HG02884 (cell line): Measurements from ENCODE around the gene PLCB1.

Experiments used
- ATAC-seq: cut with Tn5 transposase; IDR thresholded peaks from one replicate; pipeline ENCODE4 v1.9.1; 2021; ENCODE audit warnings: mild to moderate bottlenecking, moderate library complexity; ENCODE audit not compliant: unreplicated experiment

The PLCB1 gene

GRCh38 chr20:8903655-8904605, 771.9 kb downstream of the PLCB1 start:
- no peak for ATAC-seq

GRCh38 chr20:8909596-8909995, 777.5 kb downstream of the PLCB1 start:
- ATAC-seq: no peak

DNA sequence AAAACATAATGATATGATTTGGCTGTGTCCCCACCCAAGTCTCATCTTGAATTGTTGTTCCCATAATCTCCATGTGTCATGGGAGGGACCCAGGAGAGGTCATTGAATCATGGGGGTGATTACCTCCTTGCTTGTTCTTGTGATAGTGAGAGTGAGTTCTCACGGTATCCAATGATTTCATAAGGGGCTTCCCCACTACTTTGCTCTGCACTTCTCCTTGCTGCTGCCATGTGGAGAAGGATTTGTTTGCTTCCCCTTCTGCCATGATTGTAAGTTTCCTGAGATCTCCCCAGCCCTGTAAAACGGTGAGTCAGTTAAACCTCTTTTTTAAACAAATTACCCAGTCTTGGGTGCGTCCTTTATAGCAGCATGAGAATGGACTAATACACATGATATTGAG, 780.0 kb downstream of the PLCB1 start:
- ATAC-seq: no peak

GRCh38 chr20:8912731-8913130, 780.7 kb downstream of the PLCB1 start:
- no peak for ATAC-seq

- no peak for ATAC-seq
Measured at GRCh38 chr20:8913456-8913855, 781.4 kb downstream of the PLCB1 start.

- ATAC-seq: no peak
Measured at GRCh38 chr20:8914421-8914820, 782.4 kb downstream of the PLCB1 start.

GRCh38 chr20:8917084-8917483, 785.0 kb downstream of the PLCB1 start:
- ATAC-seq: no peak

DNA sequence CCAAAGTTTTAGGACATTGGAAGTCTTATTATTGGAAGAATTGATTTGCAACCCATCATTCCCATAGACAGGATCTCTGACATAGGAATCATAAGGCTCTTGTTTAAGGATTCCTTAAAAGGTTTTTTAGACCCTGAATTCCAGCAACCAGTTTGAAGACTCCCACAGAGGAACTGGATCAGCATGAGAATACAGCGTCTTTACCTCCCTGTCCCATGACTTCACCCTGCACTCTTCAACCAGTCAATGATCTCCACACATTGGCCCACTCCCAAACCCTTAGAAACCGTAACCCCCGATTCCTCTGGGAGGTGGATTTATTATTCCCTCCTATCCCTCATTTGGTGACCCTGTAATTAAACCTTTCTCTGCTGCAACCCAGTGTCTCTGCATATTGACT, 786.1 kb downstream of the PLCB1 start:
- ATAC-seq: no peak

GRCh38 chr20:8924539-8924938, 792.5 kb downstream of the PLCB1 start:
- no peak for ATAC-seq

- no peak for ATAC-seq
Measured at GRCh38 chr20:8930726-8931125, 798.7 kb downstream of the PLCB1 start.

DNA sequence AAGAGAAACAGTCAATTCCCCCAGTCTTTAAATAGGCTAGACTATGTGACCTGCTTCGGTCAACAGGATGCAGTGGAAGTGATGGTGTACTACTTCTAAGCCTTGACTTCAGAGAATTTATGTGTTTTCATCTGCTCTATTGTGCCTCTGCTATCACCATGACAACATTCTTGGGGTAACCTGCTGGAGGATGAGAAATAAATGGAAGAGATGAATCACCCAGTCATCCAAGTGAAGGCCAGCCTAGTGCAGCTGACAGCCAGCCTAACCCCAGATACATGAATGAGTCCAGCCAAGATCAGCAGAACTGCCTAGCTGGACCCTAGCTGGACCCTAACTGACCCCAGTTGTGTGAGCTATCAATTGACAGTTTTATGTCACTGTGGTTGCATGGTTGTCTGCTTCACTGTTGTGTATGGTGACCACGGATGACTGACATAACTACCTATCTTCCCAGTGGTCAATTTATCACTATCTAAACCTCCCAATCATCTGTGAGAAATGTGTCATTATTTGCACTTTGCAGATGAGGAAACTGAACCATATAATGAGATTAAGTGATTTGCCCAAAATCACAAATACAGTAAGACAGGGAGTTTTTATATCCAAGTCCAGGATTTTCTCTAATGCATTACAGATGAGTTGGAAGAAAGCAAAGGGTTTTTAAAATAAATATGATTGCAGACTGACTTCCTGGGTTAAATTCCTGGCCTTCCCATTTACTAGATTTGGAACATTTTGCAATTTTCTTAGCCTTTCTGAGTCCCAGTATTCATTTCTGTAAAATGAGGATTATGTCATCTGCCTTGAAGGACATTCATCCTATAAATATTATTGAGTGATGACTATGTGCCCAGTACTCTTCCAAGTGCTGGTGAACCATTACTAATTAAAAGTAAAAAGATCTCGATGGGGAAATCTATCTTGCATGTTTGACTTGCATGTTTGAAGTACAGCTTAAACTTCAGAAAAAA, 800.4 kb downstream of the PLCB1 start:
- ATAC-seq: no peak

- no peak for ATAC-seq
Measured at GRCh38 chr20:8933381-8933807, 801.3 kb downstream of the PLCB1 start.

DNA sequence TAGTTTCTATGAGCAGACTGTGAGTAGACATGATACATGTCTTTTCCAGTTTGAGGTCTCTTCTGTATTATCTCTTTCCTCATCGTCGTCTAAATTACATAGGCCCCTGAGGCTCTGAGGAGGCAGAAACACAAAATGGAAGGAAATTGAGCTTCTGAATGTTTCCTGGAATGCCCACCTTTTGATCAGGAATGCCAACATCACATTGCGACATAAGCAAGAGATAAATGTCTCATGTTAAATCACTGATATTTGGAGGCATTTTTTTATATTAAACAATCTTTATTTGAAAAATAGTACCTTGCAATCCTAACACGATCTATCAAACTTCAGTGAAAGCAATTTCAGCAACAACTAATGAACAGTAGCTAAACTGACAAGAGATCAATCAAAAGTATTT, 802.3 kb downstream of the PLCB1 start:
- no peak for ATAC-seq
